Endothelial cell of umbilical vein (primary cell): ENCODE measurements around the gene TOMM6. TPM values are rescaled to one million over a fixed set of nuclear protein-coding genes. Genes with fewer than 3 reads are reported as not detected.

Source experiments
- BruUV-seq: library from RNA; stranded (reverse); fragments of 400-500 nt; replicated peaks from 2 replicates; lab custom pipeline; 2021; lab: Mats Ljungman, UMichigan
- CTCF ChIA-PET: fragments of 300-600, 350-600 bp; sonication (Branson Sonifier 250); formaldehyde crosslinking; loops from one replicate; lab custom pipeline; 2021; ENCODE audit warnings: antibody characterized with exemption, inconsistent platforms; lab: Charles Lee
- POLR2A ChIA-PET: fragments of 300-600, 350-600 bp; sonication (Branson Sonifier 250); formaldehyde crosslinking; loops from one replicate; lab custom pipeline; 2021; ENCODE audit warnings: antibody characterized with exemption, inconsistent platforms; lab: Charles Lee
- DNase-seq: peaks from one replicate; pipeline ENCODE4 v3.0.0-alpha.2; 2011; ENCODE audit warnings: low read depth, low spot score
- FAIRE-seq: peaks from 2 replicates; lab custom pipeline; 2011; peaks lifted over from hg19 to GRCh38; lab: Jason Lieb, UNC
- H2AFZ ChIP-seq: 2 replicates; pipeline ENCODE4 v1.6.0; 2012; ENCODE audit warnings: low read depth, low read length, control low read depth, inconsistent platforms
- H3K27ac ChIP-seq: 2 replicates; pipeline ENCODE4 v1.5.1; 2011; ENCODE audit warnings: low read depth, mild to moderate bottlenecking, control low read depth, low read length, moderate library complexity; ENCODE audit not compliant: insufficient read depth
- H3K27me3 ChIP-seq, 2 experiments: 2 replicates each; pipeline versions ENCODE4 v1.6.0 to v1.6.1; 2011; ENCODE audit warnings: low read length in 2 of 2, mixed read lengths in 1 of 2; ENCODE audit not compliant: control insufficient read depth in 2 of 2, insufficient read depth in 2 of 2
- H3K36me3 ChIP-seq, 2 experiments: 2 replicates in 1 of 2; 3 replicates in 1 of 2; pipeline ENCODE4 v1.5.1; 2011; ENCODE audit warnings: low read length in 2 of 2, mild to moderate bottlenecking in 1 of 2, moderate library complexity in 1 of 2; ENCODE audit not compliant: control insufficient read depth in 2 of 2, insufficient read depth in 2 of 2; ENCODE audit errors: extremely low read depth in 1 of 2
- H3K4me1 ChIP-seq: 3 replicates; pipeline ENCODE4 v1.5.1; 2011; ENCODE audit warnings: mild to moderate bottlenecking, low read length; ENCODE audit not compliant: control insufficient read depth, insufficient read depth; ENCODE audit errors: extremely low read depth
- H3K4me2 ChIP-seq: 2 replicates; pipeline ENCODE4 v1.6.1; 2011; ENCODE audit warnings: low read length, control low read depth, mixed read lengths; ENCODE audit not compliant: insufficient read depth
- H3K4me3 ChIP-seq, 3 experiments: fragments of 200-600 bp in 1 of 3; sonication (generic), shearing (Covaris generic) in 1 of 3; replicated peaks in 1 of 3; 2 replicates each; pipeline ENCODE4 v1.5.1; 2011 to 2016; ENCODE audit warnings: control low read depth in 3 of 3, low read length in 3 of 3, mild to moderate bottlenecking in 2 of 3, inconsistent platforms in 1 of 3, low read depth in 1 of 3, moderate library complexity in 1 of 3; ENCODE audit not compliant: insufficient read depth in 1 of 3
- H3K79me2 ChIP-seq: 2 replicates; pipeline ENCODE4 v1.6.0; 2012; ENCODE audit warnings: low read length, inconsistent platforms; ENCODE audit not compliant: control insufficient read depth, insufficient read depth
- H3K9ac ChIP-seq: replicated peaks from 2 replicates; pipeline ENCODE3; 2011; ENCODE audit warnings: low read length, control low read depth; ENCODE audit not compliant: insufficient read depth; ENCODE audit errors: extremely low read depth
- H3K9me1 ChIP-seq: replicated peaks from 3 replicates; pipeline ENCODE4 v1.6.0; 2011; ENCODE audit warnings: mild to moderate bottlenecking, low read length; ENCODE audit not compliant: control insufficient read depth, insufficient read depth; ENCODE audit errors: extremely low read depth
- H3K9me3 ChIP-seq: replicated peaks from 2 replicates; pipeline ENCODE4 v1.5.1; 2012; ENCODE audit warnings: low read length, inconsistent platforms; ENCODE audit not compliant: control insufficient read depth, insufficient read depth
- H4K20me1 ChIP-seq: replicated peaks from 2 replicates; pipeline ENCODE3; 2011; ENCODE audit warnings: mild to moderate bottlenecking, low read length; ENCODE audit not compliant: control insufficient read depth, insufficient read depth; ENCODE audit errors: extremely low read depth
- CTCF ChIP-seq, 2 donors: IDR thresholded peaks; 1 replicate in 1 of 2; 2 replicates in 1 of 2; pipeline ENCODE4 v1.5.1; 2011; ENCODE audit warnings: low read length in 2 of 2, mild to moderate bottlenecking in 2 of 2, moderate library complexity in 2 of 2, control low read depth in 1 of 2, inconsistent platforms in 1 of 2, low read depth in 1 of 2; ENCODE audit not compliant: insufficient read depth in 1 of 2; ENCODE audit errors: extremely low read depth in 1 of 2
- EZH2 ChIP-seq: IDR thresholded peaks from 2 replicates; pipeline ENCODE4 v1.6.1; 2012; ENCODE audit warnings: borderline replicate concordance, low read depth, mild to moderate bottlenecking, moderate library complexity, low read length, inconsistent platforms; ENCODE audit not compliant: severe bottlenecking
- FOS ChIP-seq: IDR thresholded peaks from 2 replicates; pipeline ENCODE4 v1.6.1; 2011; ENCODE audit warnings: mild to moderate bottlenecking, low read length, moderate library complexity, borderline replicate concordance; ENCODE audit not compliant: insufficient read depth
- GATA2 ChIP-seq: IDR thresholded peaks from 2 replicates; pipeline ENCODE4 v1.7.0; 2011; ENCODE audit warnings: low read depth, mild to moderate bottlenecking, moderate library complexity, mixed read lengths, low read length; ENCODE audit not compliant: insufficient read length, insufficient read depth
- JUN ChIP-seq: IDR thresholded peaks from 2 replicates; pipeline ENCODE4 v1.6.1; 2011; ENCODE audit warnings: borderline replicate concordance, low read depth; ENCODE audit not compliant: insufficient read length, insufficient read depth
- MAX ChIP-seq: IDR thresholded peaks from 2 replicates; pipeline ENCODE4 v1.6.1; 2011; ENCODE audit not compliant: insufficient read depth, insufficient read length
- MYC ChIP-seq: IDR thresholded peaks from one replicate; pipeline ENCODE4 v1.6.1; 2011; ENCODE audit warnings: mild to moderate bottlenecking, low read depth, low read length
- POLR2A ChIP-seq: IDR thresholded peaks from 2 replicates; pipeline ENCODE4 v1.6.1; 2012; ENCODE audit warnings: low read depth, mild to moderate bottlenecking, control low read depth, low read length
- POLR2AphosphoS5 ChIP-seq: IDR thresholded peaks from 2 replicates; pipeline ENCODE4 v1.6.1; 2012; ENCODE audit warnings: low read depth, mild to moderate bottlenecking, control low read depth, low read length, moderate library complexity; ENCODE audit not compliant: insufficient read depth
- dilution Hi-C: fragments of 300-500 bp; cut with MboI; formaldehyde crosslinking; loops from one replicate; pipeline ENCODE4 v1.15.0; 2019; ENCODE audit warnings: low sequenced_read_pairs; ENCODE audit not compliant: extremely low pct_ligation_motif_present
- intact Hi-C: fragments of 100-400 bp; cut with micrococcal nuclease; formaldehyde crosslinking; loops from one replicate; pipeline ENCODE4 v1.10.0; 2022
- polyA plus RNA-seq, 4 experiments: library from polyadenylated mRNA; depleted of rRNA in 3 of 4; stranded (reverse) in 3 of 4; unstranded in 1 of 4; fragments of >200 nt; gene quantifications; 2 replicates each; pipeline versions ENCODE4 v1.2.1 to v1.2.3, GENCODE V29; 2011 to 2012; ENCODE audit warnings: missing spikeins in 1 of 4
- total RNA-seq: library from RNA; stranded (reverse); gene quantifications from 2 replicates; pipeline ENCODE4 v1.2.3, GENCODE V29; 2021

Gene TOMM6
- total and polyA plus RNA-seq, 2 donors (not counting 3 experiments of a cell fraction or from before 2014, with no cell fraction given), result 233 to 527 TPM

GRCh38 chr6:41814629-41815028 lies 27.1 kb downstream of the TOMM6 start:
- POLR2A ChIA-PET, result no interaction called here
- dilution Hi-C loops, result no loop called here

More at GRCh38 chr6:41814629-41815028, 27.1 kb downstream of the TOMM6 start:
- H3K27ac ChIP-seq, result no peak overlapping the region
- no peaks in the 10 kb centered on the region for H4K20me1 ChIP-seq
- no peaks in the 10 kb centered on the region for H3K79me2 ChIP-seq
- H3K4me3 ChIP-seq, result no peak overlapping the region
- H3K9me3 ChIP-seq, result no peaks in the 10 kb centered on the region
- FAIRE-seq (no peak), DNase-seq (no peak)
- no peak for TF ChIP-seq MAX
- no peak for TF ChIP-seq POLR2AphosphoS5
- TF ChIP-seq EZH2, result no peak
- no peak for TF ChIP-seq MYC
- no peak for TF ChIP-seq FOS
- no peak for TF ChIP-seq GATA2
- TF ChIP-seq JUN, result no peak
- TF ChIP-seq CTCF (IDR thresholded peaks at IDR 0.05; ENCODE audit: extremely low read depth in 1 of 2, insufficient read depth in 1 of 2, low read depth in 1 of 2, low read length in 2 of 2), result no peak
- TF ChIP-seq POLR2A, result no peak
- H3K27me3 ChIP-seq, result no peaks in the 10 kb centered on the region
- no TSS peak for BruUV-seq
- H3K9ac ChIP-seq, result no peak overlapping the region
- no peak overlapping the region for H3K4me2 ChIP-seq
- H2AFZ ChIP-seq, result no peak overlapping the region
- H3K9me1 ChIP-seq, result no peaks in the 10 kb centered on the region
- intact Hi-C loops, result no loop called here
- peaks cover 3% of the 10 kb centered on the region for H3K4me1 ChIP-seq
- CTCF ChIA-PET, result interaction anchor here (1.6 to 3.7 kb wide), 3 partner anchors 8 to 13 kb away, joined by 5 to 15 read pairs (median 8); no protein-coding TSS in a partner anchor
- H3K36me3 ChIP-seq, result no peaks in the 10 kb centered on the region
